Aorta (tissue), 5 donors: ENCODE measurements around the gene IER5. TPM values are rescaled to one million over a fixed set of nuclear protein-coding genes. Genes with fewer than 3 reads are reported as not detected.

Experiments used
- ATAC-seq: fragments of 200-7000 bp; cut with Tn5 transposase; one replicate; pipeline ENCODE4 v1.9.1; 2022; ENCODE audit warnings: moderate library complexity; ENCODE audit not compliant: low FRiP score
- DNase-seq, 2 donors: peaks; one replicate each; pipeline ENCODE4 v3.0.0-alpha.2; 2020
- H3K27ac ChIP-seq, 2 donors: one replicate each; pipeline ENCODE4 v1.5.1; 2013; ENCODE audit warnings: low read length in 2 of 2, mild to moderate bottlenecking in 2 of 2, moderate library complexity in 2 of 2, control low read depth in 1 of 2, inconsistent platforms in 1 of 2, low read depth in 1 of 2
- H3K27me3 ChIP-seq, 2 donors: one replicate each; pipeline ENCODE4 v1.6.1; 2013; ENCODE audit warnings: control low read depth in 1 of 2, low read length in 1 of 2, mild to moderate bottlenecking in 1 of 2, moderate library complexity in 1 of 2; ENCODE audit not compliant: insufficient read depth in 2 of 2, control insufficient read depth in 1 of 2
- H3K36me3 ChIP-seq, 2 donors: one replicate each; pipeline ENCODE4 v1.6.1; 2013; ENCODE audit warnings: control low read depth in 1 of 2, low read length in 1 of 2, mild to moderate bottlenecking in 1 of 2; ENCODE audit not compliant: insufficient read depth in 2 of 2, control insufficient read depth in 1 of 2
- H3K4me1 ChIP-seq, 2 donors: one replicate each; pipeline ENCODE4 v1.6.1; 2013; ENCODE audit warnings: low read length in 2 of 2, control low read depth in 1 of 2, mild to moderate bottlenecking in 1 of 2, moderate library complexity in 1 of 2; ENCODE audit not compliant: insufficient read depth in 2 of 2, control insufficient read depth in 1 of 2
- H3K4me3 ChIP-seq, 2 donors: one replicate each; pipeline ENCODE4 v1.5.1; 2013; ENCODE audit warnings: low read length in 2 of 2, control low read depth in 1 of 2, mild to moderate bottlenecking in 1 of 2
- H3K9me3 ChIP-seq: one replicate; pipeline ENCODE4 v1.6.1; 2013; ENCODE audit warnings: mild to moderate bottlenecking, low read length; ENCODE audit not compliant: control insufficient read depth
- WGBS, 2 donors: extraction: QIAGEN DNeasy Blood & Tissue Kit; methylation state at CpG; one replicate each; pipeline ENCODE4 v1.1.7; 2013; 5-methylcytosine and 5-hydroxymethylcytosine counted together
- intact Hi-C, 2 donors: fragments of 100-400 bp; cut with DNase I; formaldehyde crosslinking; loops; one replicate each; pipeline versions ENCODE4 v1.14.2 to v1.15.0; 2022
- polyA plus RNA-seq, 2 donors: library from polyadenylated mRNA; stranded (reverse); fragments of 200-250 nt; gene quantifications; one replicate each; pipeline ENCODE4 v1.2.3, GENCODE V29; 2013
- total RNA-seq, 2 donors: library from RNA; stranded (reverse); fragmentation: NEBNext Ultra II Directional; extraction: Animal tissue kit (Norgen Biotek cat#: 25700); gene quantifications; one replicate each; pipeline ENCODE4 v1.2.1, GENCODE V29; 2021
- donor health status: healthy with polysubstance abuse.
- donor health status: Bipolar disorder and iron deficiency.
- donor health status: DM: no; HTN: no; CAD: no.
- donor health status: DM: no; HTN: no; CAD: no.
- donor health status: DM: yes; HTN: yes; CAD: no.

IER5 gene
- total and polyA plus RNA-seq, 4 donors, result 7.4 to 42.2 (median 11.4) TPM

GRCh38 chr1:181121498-181121897, 33.0 kb downstream of the IER5 start:
- 96% methylated on average over 5 of the region's 5 CpGs for WGBS, 2 donors
- no peak overlapping the region for H3K27ac ChIP-seq
- no peaks in the 10 kb centered on the region for H3K36me3 ChIP-seq
- intact Hi-C loops, result no loop called here
- no peak overlapping the region for H3K4me3 ChIP-seq
- no peaks in the 10 kb centered on the region for H3K27me3 ChIP-seq
- no peak for ATAC-seq
- H3K4me1 ChIP-seq, result no peaks in the 10 kb centered on the region
- DNase-seq, result no peak
- no peaks in the 10 kb centered on the region for H3K9me3 ChIP-seq

GRCh38 chr1:181122222-181122621, 33.7 kb downstream of the IER5 start:
- Histone ChIP-seq H3K27ac (no peak overlapping the region), H3K9me3 (no peaks in the 10 kb centered on the region), H3K36me3 (no peaks in the 10 kb centered on the region), H3K27me3 (no peaks in the 10 kb centered on the region), H3K4me3 (no peak overlapping the region), H3K4me1 (no peaks in the 10 kb centered on the region)
- WGBS, 2 donors, result 64 to 67% methylated on average over 5 of the region's 5 CpGs
- intact Hi-C loops, result no loop called here
- DNase-seq, result no peak
- ATAC-seq, result no peak

- Histone ChIP-seq H3K36me3 (no peaks in the 10 kb centered on the region), H3K4me3 (no peak overlapping the region), H3K27ac (no peak overlapping the region), H3K27me3 (no peaks in the 10 kb centered on the region), H3K4me1 (no peaks in the 10 kb centered on the region), H3K9me3 (no peaks in the 10 kb centered on the region)
- 83 to 94% methylated on average over 3 of the region's 3 CpGs for WGBS, 2 donors
- no peak for DNase-seq
- ATAC-seq, result no peak
- intact Hi-C loops, result no loop called here
Observed at GRCh38 chr1:181123173-181123572, 34.7 kb downstream of the IER5 start.

- H3K27ac ChIP-seq, result no peak overlapping the region
- ATAC-seq (no peak), DNase-seq (no peak)
- H3K4me1 ChIP-seq, result no peaks in the 10 kb centered on the region
- no peak overlapping the region for H3K4me3 ChIP-seq
- intact Hi-C loops, result no loop called here
- WGBS, 2 donors, result 23% methylated on average over 2 of the region's 2 CpGs; no CpG with 5 or more reads in 1 of the 2 donors
- no peaks in the 10 kb centered on the region for H3K9me3 ChIP-seq
- H3K27me3 ChIP-seq, result no peaks in the 10 kb centered on the region
- H3K36me3 ChIP-seq, result no peaks in the 10 kb centered on the region
Observed at GRCh38 chr1:181124291-181124751, 35.8 kb downstream of the IER5 start.

GRCh38 chr1:181126289-181126688, 37.8 kb downstream of the IER5 start:
- intact Hi-C loops, result no loop called here
- Histone ChIP-seq H3K4me1 (no peaks in the 10 kb centered on the region), H3K27ac (no peak overlapping the region), H3K27me3 (no peaks in the 10 kb centered on the region), H3K4me3 (no peak overlapping the region), H3K9me3 (no peaks in the 10 kb centered on the region), H3K36me3 (no peaks in the 10 kb centered on the region)
- ATAC-seq (no peak), DNase-seq (no peak)
- WGBS, 2 donors, result 85 to 87% methylated on average over 4 of the region's 4 CpGs

- no peaks in the 10 kb centered on the region for H3K36me3 ChIP-seq
- no peaks in the 10 kb centered on the region for H3K27me3 ChIP-seq
- no peaks in the 10 kb centered on the region for H3K4me1 ChIP-seq
- ATAC-seq (no peak), DNase-seq (no peak)
- intact Hi-C loops, result no loop called here
- WGBS, 2 donors, result 79 to 80% methylated on average over 10 of the region's 10 CpGs
- H3K4me3 ChIP-seq, result no peak overlapping the region
- H3K27ac ChIP-seq, result no peak overlapping the region
- H3K9me3 ChIP-seq, result no peaks in the 10 kb centered on the region
Observed at GRCh38 chr1:181126871-181127587, 38.5 kb downstream of the IER5 start.

GRCh38 chr1:181127898-181128453, 39.5 kb downstream of the IER5 start:
- intact Hi-C loops, result no loop called here
- Histone ChIP-seq H3K36me3 (no peaks in the 10 kb centered on the region), H3K9me3 (no peaks in the 10 kb centered on the region), H3K27ac (no peak overlapping the region), H3K4me1 (no peaks in the 10 kb centered on the region), H3K27me3 (no peaks in the 10 kb centered on the region), H3K4me3 (no peak overlapping the region)
- 89 to 94% methylated on average over 5 of the region's 5 CpGs for WGBS, 2 donors
- DNase-seq, result no peak
- no peak for ATAC-seq

- no peaks in the 10 kb centered on the region for H3K27me3 ChIP-seq
- ATAC-seq (peak; percentile 31), DNase-seq (peak in 1 of 2 donors; percentile 78)
- no peak overlapping the region for H3K4me3 ChIP-seq
- H3K4me1 ChIP-seq, result no peaks in the 10 kb centered on the region
- no peaks in the 10 kb centered on the region for H3K9me3 ChIP-seq
- intact Hi-C loops, result no loop called here
- H3K36me3 ChIP-seq, result no peaks in the 10 kb centered on the region
- WGBS, 2 donors, result 48 to 51% methylated on average over 19 of the region's 19 CpGs
- H3K27ac ChIP-seq, result no peak overlapping the region
Observed at GRCh38 chr1:181128592-181129497, 40.3 kb downstream of the IER5 start.
